Trophoblast cell (in vitro differentiated cells and primary cell): ENCODE data around the gene KREMEN1.

Experiments used
- DNase-seq, 2 donors: peaks; one replicate each; pipeline ENCODE4 v3.0.0-alpha.2; 2016
- H2AFZ ChIP-seq: 2 replicates; pipeline ENCODE4 v1.6.1; 2013; ENCODE audit warnings: low read length, moderate library complexity, mild to moderate bottlenecking; ENCODE audit not compliant: insufficient read depth, poor library complexity
- H2AK5ac ChIP-seq: 2 replicates; pipeline ENCODE4 v1.6.1; 2013; ENCODE audit warnings: mild to moderate bottlenecking, low read length
- H2BK120ac ChIP-seq: 2 replicates; pipeline ENCODE4 v1.6.1; 2013; ENCODE audit warnings: low read length, mild to moderate bottlenecking, moderate library complexity; ENCODE audit not compliant: insufficient read depth, poor library complexity
- H2BK12ac ChIP-seq: 2 replicates; pipeline ENCODE4 v1.6.1; 2013; ENCODE audit warnings: mild to moderate bottlenecking, low read length, moderate library complexity
- H2BK5ac ChIP-seq: 2 replicates; pipeline ENCODE4 v1.6.1; 2013; ENCODE audit warnings: low read length, low read depth, moderate library complexity, mild to moderate bottlenecking; ENCODE audit not compliant: poor library complexity
- H3K14ac ChIP-seq: 2 replicates; pipeline ENCODE4 v1.6.1; 2013; ENCODE audit warnings: mild to moderate bottlenecking, low read length
- H3K18ac ChIP-seq: 2 replicates; pipeline ENCODE4 v1.6.1; 2013; ENCODE audit warnings: mild to moderate bottlenecking, low read length
- H3K23ac ChIP-seq: 2 replicates; pipeline ENCODE4 v1.6.1; 2013; ENCODE audit warnings: low read length
- H3K27ac ChIP-seq: 2 replicates; pipeline ENCODE4 v1.5.1; 2013; ENCODE audit warnings: low read depth, mild to moderate bottlenecking, inconsistent platforms, low read length, moderate library complexity
- H3K27me3 ChIP-seq: 2 replicates; pipeline ENCODE4 v1.6.1; 2013; ENCODE audit warnings: inconsistent platforms, mild to moderate bottlenecking, low read length, moderate library complexity; ENCODE audit not compliant: insufficient read depth
- H3K36me3 ChIP-seq, 2 experiments: 1 replicate in 1 of 2; 2 replicates in 1 of 2; pipeline ENCODE4 v1.6.1; 2013; ENCODE audit warnings: low read length in 2 of 2, mild to moderate bottlenecking in 2 of 2, moderate library complexity in 1 of 2; ENCODE audit not compliant: insufficient read depth in 2 of 2, control insufficient read depth in 1 of 2
- H3K4ac ChIP-seq: 2 replicates; pipeline ENCODE4 v1.6.1; 2013; ENCODE audit warnings: low read depth, mild to moderate bottlenecking, low read length, moderate library complexity
- H3K4me1 ChIP-seq, 2 experiments: 1 replicate in 1 of 2; 2 replicates in 1 of 2; pipeline ENCODE4 v1.6.1; 2013; ENCODE audit warnings: low read length in 2 of 2, mild to moderate bottlenecking in 2 of 2, moderate library complexity in 1 of 2; ENCODE audit not compliant: insufficient read depth in 2 of 2, control insufficient read depth in 1 of 2
- H3K4me2 ChIP-seq: 2 replicates; pipeline ENCODE4 v1.6.1; 2013; ENCODE audit warnings: inconsistent platforms, mild to moderate bottlenecking, low read length, moderate library complexity
- H3K4me3 ChIP-seq: 2 replicates; pipeline ENCODE4 v1.5.1; 2013; ENCODE audit warnings: mild to moderate bottlenecking, low read depth, low read length, inconsistent platforms
- H3K79me1 ChIP-seq: one replicate; pipeline ENCODE4 v1.6.1; 2013; ENCODE audit warnings: low read length
- H3K79me2 ChIP-seq: 2 replicates; pipeline ENCODE4 v1.6.1; 2013; ENCODE audit warnings: low read length, mild to moderate bottlenecking; ENCODE audit not compliant: control insufficient read depth, insufficient read depth, poor library complexity
- H3K9ac ChIP-seq: 2 replicates; pipeline ENCODE4 v1.6.1; 2013; ENCODE audit warnings: mild to moderate bottlenecking, low read length
- H3K9me3 ChIP-seq: 2 replicates; pipeline ENCODE4 v1.6.1; 2013; ENCODE audit warnings: low read depth, mild to moderate bottlenecking, control low read depth, inconsistent platforms, low read length; ENCODE audit not compliant: insufficient read depth
- H4K12ac ChIP-seq: 2 replicates; pipeline ENCODE4 v1.6.1; 2013; ENCODE audit warnings: low read depth, mild to moderate bottlenecking, low read length, moderate library complexity
- H4K8ac ChIP-seq: 2 replicates; pipeline ENCODE4 v1.6.1; 2013; ENCODE audit warnings: low read depth, mild to moderate bottlenecking, low read length, moderate library complexity
- H4K91ac ChIP-seq: one replicate; pipeline ENCODE4 v1.6.1; 2013; ENCODE audit warnings: low read depth, mild to moderate bottlenecking, low read length, moderate library complexity
- WGBS: extraction: QIAGEN DNeasy Blood & Tissue Kit; methylation state at CpG from one replicate; pipeline ENCODE4 v1.1.7; 2013; ENCODE audit warnings: missing lambda C conversion rate; ENCODE audit not compliant: insufficient read length, insufficient coverage; ENCODE audit errors: extremely low coverage; 5-methylcytosine and 5-hydroxymethylcytosine counted together

The KREMEN1 gene

GRCh38 chr22:29098296-29098695, 25.5 kb downstream of the KREMEN1 start:
- no peak overlapping the region for H2BK12ac ChIP-seq
- no CpG with 5 or more reads among the region's 2 CpGs for WGBS

GRCh38 chr22:29102300-29102699, 29.5 kb downstream of the KREMEN1 start:
- Histone ChIP-seq H3K79me2 (no peaks in the 10 kb centered on the region), H3K27ac (no peak overlapping the region), H3K9ac (no peak overlapping the region), H3K23ac (no peak overlapping the region), H3K4me1 (no peaks in the 10 kb centered on the region), H2AK5ac (no peak overlapping the region), H3K4me2 (no peak overlapping the region), H3K4ac (no peak overlapping the region), H2AFZ (no peak overlapping the region), H3K36me3 (no peaks in the 10 kb centered on the region), H3K14ac (no peak overlapping the region), H3K79me1 (no peaks in the 10 kb centered on the region), H4K8ac (no peak overlapping the region), H3K27me3 (no peaks in the 10 kb centered on the region), H4K91ac (no peak overlapping the region), H4K12ac (no peak overlapping the region), H2BK5ac (no peak overlapping the region), H2BK12ac (no peak overlapping the region), H3K4me3 (no peak overlapping the region), H3K18ac (no peak overlapping the region), H3K9me3 (no peaks in the 10 kb centered on the region), H2BK120ac (no peak overlapping the region)
- DNase-seq = no peak
- WGBS = no CpG with 5 or more reads among the region's 2 CpGs

More at GRCh38 chr22:29098296-29098695, 25.5 kb downstream of the KREMEN1 start:
- no peak overlapping the region for H2AFZ ChIP-seq
- H3K4me2 ChIP-seq = no peak overlapping the region
- H3K18ac ChIP-seq = no peak overlapping the region
- H2BK120ac ChIP-seq = no peak overlapping the region
- H3K79me2 ChIP-seq = no peaks in the 10 kb centered on the region
- H3K36me3 ChIP-seq = no peaks in the 10 kb centered on the region
- no peak overlapping the region for H4K12ac ChIP-seq
- peaks cover 3% of the 10 kb centered on the region in 2 experiments for H3K4me1 ChIP-seq
- H3K27ac ChIP-seq = no peak overlapping the region
- H2AK5ac ChIP-seq = no peak overlapping the region
- no peak overlapping the region for H3K23ac ChIP-seq
- H3K27me3 ChIP-seq = no peaks in the 10 kb centered on the region
- no peak overlapping the region for H4K8ac ChIP-seq
- no peak overlapping the region for H3K14ac ChIP-seq
- H3K79me1 ChIP-seq = no peaks in the 10 kb centered on the region
- H3K4ac ChIP-seq = no peak overlapping the region
- H3K9ac ChIP-seq = no peak overlapping the region
- DNase-seq = no peak
- no peak overlapping the region for H2BK5ac ChIP-seq
- H3K4me3 ChIP-seq = no peak overlapping the region
- no peaks in the 10 kb centered on the region for H3K9me3 ChIP-seq
- no peak overlapping the region for H4K91ac ChIP-seq

GRCh38 chr22:29103121-29103520, 30.3 kb downstream of the KREMEN1 start:
- peaks cover 4% of the 10 kb centered on the region in 2 experiments for H3K4me1 ChIP-seq
- H3K79me2 ChIP-seq = no peaks in the 10 kb centered on the region
- H3K79me1 ChIP-seq = no peaks in the 10 kb centered on the region
- H3K9me3 ChIP-seq = no peaks in the 10 kb centered on the region
- no peak for DNase-seq
- no peak overlapping the region for H3K27ac ChIP-seq
- H3K23ac ChIP-seq = no peak overlapping the region
- no peak overlapping the region for H4K8ac ChIP-seq
- no peak overlapping the region for H3K4me3 ChIP-seq
- H2BK5ac ChIP-seq = no peak overlapping the region
- no peak overlapping the region for H2AK5ac ChIP-seq
- no peaks in the 10 kb centered on the region for H3K27me3 ChIP-seq
- H3K14ac ChIP-seq = no peak overlapping the region
- H2AFZ ChIP-seq = no peak overlapping the region
- H4K12ac ChIP-seq = no peak overlapping the region
- no peak overlapping the region for H3K4me2 ChIP-seq
- H3K36me3 ChIP-seq = no peaks in the 10 kb centered on the region
- no peak overlapping the region for H2BK120ac ChIP-seq
- no peak overlapping the region for H3K4ac ChIP-seq
- no peak overlapping the region for H3K18ac ChIP-seq
- no peak overlapping the region for H4K91ac ChIP-seq
- WGBS = no CpG with 5 or more reads among the region's 1 CpG
- H2BK12ac ChIP-seq = no peak overlapping the region
- H3K9ac ChIP-seq = no peak overlapping the region

- Histone ChIP-seq H3K18ac (no peak overlapping the region), H3K4me1 (peaks cover 4% of the 10 kb centered on the region in 2 experiments), H2AK5ac (no peak overlapping the region), H3K79me1 (peaks cover 2% of the 10 kb centered on the region), H4K8ac (no peak overlapping the region), H2BK120ac (no peak overlapping the region), H3K27me3 (no peaks in the 10 kb centered on the region), H3K4me2 (no peak overlapping the region), H2BK12ac (no peak overlapping the region), H3K79me2 (no peaks in the 10 kb centered on the region), H2AFZ (no peak overlapping the region), H3K9ac (no peak overlapping the region), H3K9me3 (no peaks in the 10 kb centered on the region), H4K12ac (no peak overlapping the region), H3K4ac (no peak overlapping the region), H2BK5ac (no peak overlapping the region), H3K36me3 (no peaks in the 10 kb centered on the region), H3K23ac (no peak overlapping the region), H4K91ac (no peak overlapping the region), H3K14ac (no peak overlapping the region), H3K4me3 (no peak overlapping the region), H3K27ac (no peak overlapping the region)
- no peak for DNase-seq
- WGBS = no CpG with 5 or more reads among the region's 2 CpGs
These were observed 32.6 kb downstream of the KREMEN1 start for GRCh38 chr22:29105468-29105867.
